Measurements from ENCODE around the gene COQ8B.
A peak's percentile ranks its signal among the peaks of the same experiment; 100 is the strongest.

The COQ8B gene

GRCh38 chr19:40721936-40722661 is 5.4 kb upstream of the COQ8B start:
- TF ChIP-seq CTCF (conservative IDR thresholded peaks at IDR 0.05) (no peak), ZFX (IDR thresholded peaks at IDR 0.05) (no peak)
- no peak overlapping the region for H3K27ac ChIP-seq

- TF ChIP-seq CTCF (conservative IDR thresholded peaks at IDR 0.05), result no peak
- no peak for TF ChIP-seq ZFX (IDR thresholded peaks at IDR 0.05)
- H3K27ac ChIP-seq, result no peak overlapping the region
These were observed 4.4 kb upstream of the COQ8B start for GRCh38 chr19:40721140-40721486.

- no peak for TF ChIP-seq ZFX (IDR thresholded peaks at IDR 0.05)
- TF ChIP-seq CTCF (conservative IDR thresholded peaks at IDR 0.05), result no peak
- H3K27ac ChIP-seq, result peak overlapping the region; percentile 92
These were observed 2.8 kb upstream of the COQ8B start for GRCh38 chr19:40719414-40719894.

GRCh38 chr19:40718774-40719391 is 2.2 kb upstream of the COQ8B start:
- H3K27ac ChIP-seq, result peak overlapping the region; percentile 92
- TF ChIP-seq CTCF (conservative IDR thresholded peaks at IDR 0.05) (no peak), ZFX (IDR thresholded peaks at IDR 0.05) (no peak)

- H3K27ac ChIP-seq, result peak overlapping the region; percentile 92
- TF ChIP-seq ZFX (IDR thresholded peaks at IDR 0.05), result no peak
- no peak for TF ChIP-seq CTCF (conservative IDR thresholded peaks at IDR 0.05)
These were observed 1.4 kb upstream of the COQ8B start for GRCh38 chr19:40717880-40718773.

GRCh38 chr19:40717325-40717879 is 716 bp upstream of the COQ8B start:
- peak overlapping the region; percentile 92 for H3K27ac ChIP-seq
- TF ChIP-seq ZFX (IDR thresholded peaks at IDR 0.05), result peak; percentile 69
- TF ChIP-seq CTCF (conservative IDR thresholded peaks at IDR 0.05), result no peak

Measured in C4-2B (cell line).